HepG2 (cell line): ENCODE measurements around the gene GADD45A. TPM values are rescaled to one million over a fixed set of nuclear protein-coding genes. Genes with fewer than 3 reads are reported as not detected.

Experiments used
- FOXC1 ChIP-seq: sonication (generic); formaldehyde crosslinking; IDR thresholded peaks from 2 replicates; pipeline ENCODE4 v1.8.0; 2022; ENCODE audit warnings: mild to moderate bottlenecking, missing genetic modification reagents, borderline replicate concordance
- NFIB ChIP-seq: sonication (generic); formaldehyde crosslinking; IDR thresholded peaks from 2 replicates; pipeline ENCODE4 v1.9.0; 2021; ENCODE audit warnings: missing genetic modification reagents, mild to moderate bottlenecking, borderline replicate concordance
- NFKB2 ChIP-seq: sonication (generic); formaldehyde crosslinking; IDR thresholded peaks from 2 replicates; pipeline ENCODE4 v1.4.0; 2020; ENCODE audit warnings: missing genetic modification reagents, borderline replicate concordance
- ZNF672 ChIP-seq: sonication (generic); formaldehyde crosslinking; IDR thresholded peaks from 2 replicates; pipeline ENCODE4 v1.8.1; 2022; ENCODE audit warnings: missing genetic modification reagents
- polyA plus RNA-seq, 8 experiments: library from polyadenylated mRNA; depleted of rRNA in 3 of 8; stranded (reverse) in 7 of 8; unstranded in 1 of 8; fragments of >200 nt; fragmentation: Illumina TruSeq in 4 of 8; extraction: Trizol in 4 of 8; gene quantifications; 2 replicates each; pipeline versions ENCODE4 v1.2.1 to v1.2.3, GENCODE V29; 2011 to 2016; ENCODE audit warnings: low read depth in 4 of 8, missing spikeins in 1 of 8, mixed read lengths in 1 of 8; ENCODE audit not compliant: insufficient read depth in 1 of 8
- total RNA-seq, 5 experiments: library from RNA; depleted of rRNA; stranded (reverse); fragments of >200 nt; fragmentation: Illumina TruSeq; extraction: Trizol; gene quantifications; 2 replicates each; pipeline ENCODE4 v1.2.3, GENCODE V29; 2016; ENCODE audit warnings: low read depth in 1 of 5
- TF ChIP-seq, protein P1 (sequence below): sonication (generic); formaldehyde crosslinking; IDR thresholded peaks from 2 replicates; pipeline ENCODE4 v1.9.0; 2021; ENCODE audit warnings: mild to moderate bottlenecking, missing genetic modification reagents
- TF ChIP-seq, protein P2 (sequence below): sonication (generic); formaldehyde crosslinking; IDR thresholded peaks from 2 replicates; pipeline ENCODE4 v1.5.0; 2020; ENCODE audit warnings: mild to moderate bottlenecking, missing genetic modification reagents, borderline replicate concordance

The GADD45A gene
- total and polyA plus RNA-seq, 2 of the 13 experiments (the other 11 are each of a cell fraction or from before 2014, with no cell fraction given) = 33.2 to 46.2 TPM

DNA sequence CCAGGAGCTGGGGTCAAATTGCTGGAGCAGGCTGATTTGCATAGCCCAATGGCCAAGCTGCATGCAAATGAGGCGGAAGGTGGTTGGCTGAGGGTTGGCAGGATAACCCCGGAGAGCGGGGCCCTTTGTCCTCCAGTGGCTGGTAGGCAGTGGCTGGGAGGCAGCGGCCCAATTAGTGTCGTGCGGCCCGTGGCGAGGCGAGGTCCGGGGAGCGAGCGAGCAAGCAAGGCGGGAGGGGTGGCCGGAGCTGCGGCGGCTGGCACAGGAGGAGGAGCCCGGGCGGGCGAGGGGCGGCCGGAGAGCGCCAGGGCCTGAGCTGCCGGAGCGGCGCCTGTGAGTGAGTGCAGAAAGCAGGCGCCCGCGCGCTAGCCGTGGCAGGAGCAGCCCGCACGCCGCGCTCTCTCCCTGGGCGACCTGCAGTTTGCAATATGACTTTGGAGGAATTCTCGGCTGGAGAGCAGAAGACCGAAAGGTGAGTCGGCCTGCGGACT lies at the start of gene GADD45A (continued):
- TF ChIP-seq, protein P1, sequence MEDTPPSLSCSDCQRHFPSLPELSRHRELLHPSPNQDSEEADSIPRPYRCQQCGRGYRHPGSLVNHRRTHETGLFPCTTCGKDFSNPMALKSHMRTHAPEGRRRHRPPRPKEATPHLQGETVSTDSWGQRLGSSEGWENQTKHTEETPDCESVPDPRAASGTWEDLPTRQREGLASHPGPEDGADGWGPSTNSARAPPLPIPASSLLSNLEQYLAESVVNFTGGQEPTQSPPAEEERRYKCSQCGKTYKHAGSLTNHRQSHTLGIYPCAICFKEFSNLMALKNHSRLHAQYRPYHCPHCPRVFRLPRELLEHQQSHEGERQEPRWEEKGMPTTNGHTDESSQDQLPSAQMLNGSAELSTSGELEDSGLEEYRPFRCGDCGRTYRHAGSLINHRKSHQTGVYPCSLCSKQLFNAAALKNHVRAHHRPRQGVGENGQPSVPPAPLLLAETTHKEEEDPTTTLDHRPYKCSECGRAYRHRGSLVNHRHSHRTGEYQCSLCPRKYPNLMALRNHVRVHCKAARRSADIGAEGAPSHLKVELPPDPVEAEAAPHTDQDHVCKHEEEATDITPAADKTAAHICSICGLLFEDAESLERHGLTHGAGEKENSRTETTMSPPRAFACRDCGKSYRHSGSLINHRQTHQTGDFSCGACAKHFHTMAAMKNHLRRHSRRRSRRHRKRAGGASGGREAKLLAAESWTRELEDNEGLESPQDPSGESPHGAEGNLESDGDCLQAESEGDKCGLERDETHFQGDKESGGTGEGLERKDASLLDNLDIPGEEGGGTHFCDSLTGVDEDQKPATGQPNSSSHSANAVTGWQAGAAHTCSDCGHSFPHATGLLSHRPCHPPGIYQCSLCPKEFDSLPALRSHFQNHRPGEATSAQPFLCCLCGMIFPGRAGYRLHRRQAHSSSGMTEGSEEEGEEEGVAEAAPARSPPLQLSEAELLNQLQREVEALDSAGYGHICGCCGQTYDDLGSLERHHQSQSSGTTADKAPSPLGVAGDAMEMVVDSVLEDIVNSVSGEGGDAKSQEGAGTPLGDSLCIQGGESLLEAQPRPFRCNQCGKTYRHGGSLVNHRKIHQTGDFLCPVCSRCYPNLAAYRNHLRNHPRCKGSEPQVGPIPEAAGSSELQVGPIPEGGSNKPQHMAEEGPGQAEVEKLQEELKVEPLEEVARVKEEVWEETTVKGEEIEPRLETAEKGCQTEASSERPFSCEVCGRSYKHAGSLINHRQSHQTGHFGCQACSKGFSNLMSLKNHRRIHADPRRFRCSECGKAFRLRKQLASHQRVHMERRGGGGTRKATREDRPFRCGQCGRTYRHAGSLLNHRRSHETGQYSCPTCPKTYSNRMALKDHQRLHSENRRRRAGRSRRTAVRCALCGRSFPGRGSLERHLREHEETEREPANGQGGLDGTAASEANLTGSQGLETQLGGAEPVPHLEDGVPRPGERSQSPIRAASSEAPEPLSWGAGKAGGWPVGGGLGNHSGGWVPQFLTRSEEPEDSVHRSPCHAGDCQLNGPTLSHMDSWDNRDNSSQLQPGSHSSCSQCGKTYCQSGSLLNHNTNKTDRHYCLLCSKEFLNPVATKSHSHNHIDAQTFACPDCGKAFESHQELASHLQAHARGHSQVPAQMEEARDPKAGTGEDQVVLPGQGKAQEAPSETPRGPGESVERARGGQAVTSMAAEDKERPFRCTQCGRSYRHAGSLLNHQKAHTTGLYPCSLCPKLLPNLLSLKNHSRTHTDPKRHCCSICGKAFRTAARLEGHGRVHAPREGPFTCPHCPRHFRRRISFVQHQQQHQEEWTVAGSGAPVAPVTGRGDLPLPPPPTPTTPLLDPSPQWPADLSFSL (CRISPR knock-in tag) = no peak
- TF ChIP-seq FOXC1 (CRISPR knock-in tag) (peak; percentile 96), NFIB (CRISPR knock-in tag) (no peak), ZNF672 (CRISPR knock-in tag) (no peak), NFKB2 (CRISPR knock-in tag) (peak; percentile 94; the same call in 1 of the 2 replicates)
- TF ChIP-seq, protein P2, sequence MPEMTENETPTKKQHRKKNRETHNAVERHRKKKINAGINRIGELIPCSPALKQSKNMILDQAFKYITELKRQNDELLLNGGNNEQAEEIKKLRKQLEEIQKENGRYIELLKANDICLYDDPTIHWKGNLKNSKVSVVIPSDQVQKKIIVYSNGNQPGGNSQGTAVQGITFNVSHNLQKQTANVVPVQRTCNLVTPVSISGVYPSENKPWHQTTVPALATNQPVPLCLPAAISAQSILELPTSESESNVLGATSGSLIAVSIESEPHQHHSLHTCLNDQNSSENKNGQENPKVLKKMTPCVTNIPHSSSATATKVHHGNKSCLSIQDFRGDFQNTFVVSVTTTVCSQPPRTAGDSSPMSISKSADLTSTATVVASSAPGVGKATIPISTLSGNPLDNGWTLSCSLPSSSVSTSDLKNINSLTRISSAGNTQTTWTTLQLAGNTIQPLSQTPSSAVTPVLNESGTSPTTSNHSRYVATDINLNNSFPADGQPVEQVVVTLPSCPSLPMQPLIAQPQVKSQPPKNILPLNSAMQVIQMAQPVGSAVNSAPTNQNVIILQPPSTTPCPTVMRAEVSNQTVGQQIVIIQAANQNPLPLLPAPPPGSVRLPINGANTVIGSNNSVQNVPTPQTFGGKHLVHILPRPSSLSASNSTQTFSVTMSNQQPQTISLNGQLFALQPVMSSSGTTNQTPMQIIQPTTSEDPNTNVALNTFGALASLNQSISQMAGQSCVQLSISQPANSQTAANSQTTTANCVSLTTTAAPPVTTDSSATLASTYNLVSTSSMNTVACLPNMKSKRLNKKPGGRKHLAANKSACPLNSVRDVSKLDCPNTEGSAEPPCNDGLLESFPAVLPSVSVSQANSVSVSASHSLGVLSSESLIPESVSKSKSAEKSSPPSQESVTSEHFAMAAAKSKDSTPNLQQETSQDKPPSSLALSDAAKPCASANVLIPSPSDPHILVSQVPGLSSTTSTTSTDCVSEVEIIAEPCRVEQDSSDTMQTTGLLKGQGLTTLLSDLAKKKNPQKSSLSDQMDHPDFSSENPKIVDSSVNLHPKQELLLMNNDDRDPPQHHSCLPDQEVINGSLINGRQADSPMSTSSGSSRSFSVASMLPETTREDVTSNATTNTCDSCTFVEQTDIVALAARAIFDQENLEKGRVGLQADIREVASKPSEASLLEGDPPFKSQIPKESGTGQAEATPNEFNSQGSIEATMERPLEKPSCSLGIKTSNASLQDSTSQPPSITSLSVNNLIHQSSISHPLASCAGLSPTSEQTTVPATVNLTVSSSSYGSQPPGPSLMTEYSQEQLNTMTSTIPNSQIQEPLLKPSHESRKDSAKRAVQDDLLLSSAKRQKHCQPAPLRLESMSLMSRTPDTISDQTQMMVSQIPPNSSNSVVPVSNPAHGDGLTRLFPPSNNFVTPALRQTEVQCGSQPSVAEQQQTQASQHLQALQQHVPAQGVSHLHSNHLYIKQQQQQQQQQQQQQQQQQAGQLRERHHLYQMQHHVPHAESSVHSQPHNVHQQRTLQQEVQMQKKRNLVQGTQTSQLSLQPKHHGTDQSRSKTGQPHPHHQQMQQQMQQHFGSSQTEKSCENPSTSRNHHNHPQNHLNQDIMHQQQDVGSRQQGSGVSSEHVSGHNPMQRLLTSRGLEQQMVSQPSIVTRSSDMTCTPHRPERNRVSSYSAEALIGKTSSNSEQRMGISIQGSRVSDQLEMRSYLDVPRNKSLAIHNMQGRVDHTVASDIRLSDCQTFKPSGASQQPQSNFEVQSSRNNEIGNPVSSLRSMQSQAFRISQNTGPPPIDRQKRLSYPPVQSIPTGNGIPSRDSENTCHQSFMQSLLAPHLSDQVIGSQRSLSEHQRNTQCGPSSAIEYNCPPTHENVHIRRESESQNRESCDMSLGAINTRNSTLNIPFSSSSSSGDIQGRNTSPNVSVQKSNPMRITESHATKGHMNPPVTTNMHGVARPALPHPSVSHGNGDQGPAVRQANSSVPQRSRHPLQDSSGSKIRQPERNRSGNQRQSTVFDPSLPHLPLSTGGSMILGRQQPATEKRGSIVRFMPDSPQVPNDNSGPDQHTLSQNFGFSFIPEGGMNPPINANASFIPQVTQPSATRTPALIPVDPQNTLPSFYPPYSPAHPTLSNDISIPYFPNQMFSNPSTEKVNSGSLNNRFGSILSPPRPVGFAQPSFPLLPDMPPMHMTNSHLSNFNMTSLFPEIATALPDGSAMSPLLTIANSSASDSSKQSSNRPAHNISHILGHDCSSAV = no peak
